Measurements from ENCODE around the gene SC5D.

Gene SC5D

DNA sequence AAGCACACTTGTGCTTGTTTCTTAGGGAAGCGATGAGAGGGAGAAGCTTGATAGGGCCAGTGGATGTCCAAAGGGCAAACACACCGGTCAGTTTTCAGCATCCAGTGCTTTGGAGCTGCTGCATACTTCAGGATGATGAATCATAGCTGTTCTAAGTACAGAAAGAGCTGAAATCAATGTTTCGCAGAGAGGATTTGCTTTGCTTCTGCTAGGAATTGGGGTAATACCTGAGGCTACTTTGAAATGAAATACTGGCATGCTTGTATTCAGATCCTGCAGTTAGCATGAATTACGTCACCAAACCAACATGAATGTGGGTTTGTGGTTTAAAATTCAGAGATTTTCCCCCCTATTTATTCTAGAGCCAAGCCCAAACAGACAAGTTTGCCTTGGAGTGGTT lies 41.7 kb upstream of the SC5D start:
- Histone ChIP-seq H3K4me3 (no peak overlapping the region), H3K27ac (no peak overlapping the region)
- DNase-seq (ENCODE audit: low spot score) = no peak
- TF ChIP-seq, protein P1, sequence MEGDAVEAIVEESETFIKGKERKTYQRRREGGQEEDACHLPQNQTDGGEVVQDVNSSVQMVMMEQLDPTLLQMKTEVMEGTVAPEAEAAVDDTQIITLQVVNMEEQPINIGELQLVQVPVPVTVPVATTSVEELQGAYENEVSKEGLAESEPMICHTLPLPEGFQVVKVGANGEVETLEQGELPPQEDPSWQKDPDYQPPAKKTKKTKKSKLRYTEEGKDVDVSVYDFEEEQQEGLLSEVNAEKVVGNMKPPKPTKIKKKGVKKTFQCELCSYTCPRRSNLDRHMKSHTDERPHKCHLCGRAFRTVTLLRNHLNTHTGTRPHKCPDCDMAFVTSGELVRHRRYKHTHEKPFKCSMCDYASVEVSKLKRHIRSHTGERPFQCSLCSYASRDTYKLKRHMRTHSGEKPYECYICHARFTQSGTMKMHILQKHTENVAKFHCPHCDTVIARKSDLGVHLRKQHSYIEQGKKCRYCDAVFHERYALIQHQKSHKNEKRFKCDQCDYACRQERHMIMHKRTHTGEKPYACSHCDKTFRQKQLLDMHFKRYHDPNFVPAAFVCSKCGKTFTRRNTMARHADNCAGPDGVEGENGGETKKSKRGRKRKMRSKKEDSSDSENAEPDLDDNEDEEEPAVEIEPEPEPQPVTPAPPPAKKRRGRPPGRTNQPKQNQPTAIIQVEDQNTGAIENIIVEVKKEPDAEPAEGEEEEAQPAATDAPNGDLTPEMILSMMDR (IDR thresholded peaks at IDR 0.05) = no peak

GRCh38 chr11:121253951-121254350 lies 38.6 kb upstream of the SC5D start:
- TF ChIP-seq, protein P1 (IDR thresholded peaks at IDR 0.05) = no peak
- H3K27ac ChIP-seq = no peak overlapping the region
- H3K4me3 ChIP-seq = no peak overlapping the region
- DNase-seq (ENCODE audit: low spot score) = no peak

DNA sequence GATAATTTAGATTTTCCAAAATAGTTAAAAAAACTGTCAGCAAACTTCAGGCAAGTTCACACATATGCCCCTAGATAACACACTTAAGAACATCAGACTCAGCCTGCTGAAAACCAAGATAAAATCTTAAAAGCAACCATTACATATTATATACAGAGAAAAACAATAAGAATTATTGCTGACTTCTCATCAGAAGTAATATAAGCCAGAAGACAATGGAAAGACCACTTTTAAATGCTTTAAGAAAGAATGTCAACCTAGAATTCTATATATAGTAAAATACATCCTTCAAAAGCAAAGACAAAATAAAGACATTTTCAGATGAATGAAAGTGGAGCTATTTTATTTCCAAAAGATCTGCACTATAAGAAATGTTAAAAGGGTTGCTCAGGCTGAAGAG lies 37.8 kb upstream of the SC5D start:
- Histone ChIP-seq H3K27ac (no peak overlapping the region), H3K4me3 (no peak overlapping the region)
- DNase-seq (ENCODE audit: low spot score) = no peak
- TF ChIP-seq, protein P1 (IDR thresholded peaks at IDR 0.05) = no peak

- TF ChIP-seq, protein P1 (IDR thresholded peaks at IDR 0.05) = no peak
- no peak for DNase-seq (ENCODE audit: low spot score)
- H3K27ac ChIP-seq = no peak overlapping the region
- H3K4me3 ChIP-seq = no peak overlapping the region
These were observed 37.0 kb upstream of the SC5D start for GRCh38 chr11:121255473-121256125.

DNA sequence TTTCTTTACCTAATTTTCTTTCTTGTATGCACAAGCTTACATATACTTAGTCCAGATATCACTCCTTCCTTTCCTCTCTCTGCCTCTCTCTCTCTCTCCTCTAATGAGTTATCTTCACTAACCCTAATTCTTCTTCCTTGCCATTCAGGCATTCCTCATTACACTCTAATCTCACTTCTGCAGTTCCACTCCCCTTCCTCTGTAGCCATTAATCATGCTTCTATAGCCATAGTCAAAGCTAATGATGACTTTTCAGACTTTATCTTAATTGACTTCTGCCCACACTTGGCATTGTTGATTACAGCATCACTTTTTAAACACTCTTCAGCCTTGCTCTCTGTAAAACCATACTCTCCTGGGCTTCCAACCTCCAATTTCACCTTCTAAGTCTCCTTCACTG lies 35.3 kb upstream of the SC5D start:
- TF ChIP-seq, protein P1 (IDR thresholded peaks at IDR 0.05) = no peak
- H3K4me3 ChIP-seq = no peak overlapping the region
- no peak overlapping the region for H3K27ac ChIP-seq
- no peak for DNase-seq (ENCODE audit: low spot score)

DNA sequence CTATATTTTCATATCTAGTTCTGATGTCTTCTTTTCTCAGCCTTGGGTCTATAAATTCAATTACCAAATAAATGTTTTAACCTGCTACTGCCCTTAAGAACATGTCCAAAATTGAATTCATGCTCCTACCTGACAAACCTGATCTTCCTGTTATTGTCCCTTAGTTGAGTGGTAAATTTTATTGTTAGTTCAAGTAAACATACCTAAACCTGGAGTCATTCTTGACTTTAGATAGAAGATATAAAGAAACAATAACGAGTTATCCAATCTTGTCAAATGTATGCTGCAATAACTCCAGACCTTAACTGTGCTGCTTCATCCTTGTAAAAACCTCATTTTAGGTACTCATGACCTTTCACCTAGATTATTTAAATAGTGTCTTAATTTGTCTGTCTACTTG lies 34.6 kb upstream of the SC5D start:
- Histone ChIP-seq H3K4me3 (no peak overlapping the region), H3K27ac (no peak overlapping the region)
- DNase-seq (ENCODE audit: low spot score) = no peak
- TF ChIP-seq, protein P1 (IDR thresholded peaks at IDR 0.05) = no peak

GRCh38 chr11:121265586-121265985 lies 27.0 kb upstream of the SC5D start:
- no peak overlapping the region for H3K4me3 ChIP-seq
- DNase-seq (ENCODE audit: low spot score) = no peak
- TF ChIP-seq, protein P1 (IDR thresholded peaks at IDR 0.05) = no peak
- H3K27ac ChIP-seq = no peak overlapping the region

Measured in coronary artery (tissue), 2 donors.